Stimulated activated CD8-positive, alpha-beta memory T cell treated with anti-CD3 and anti-CD28 coated beads, Interleukin-7, amount 100 ng/mL, for 24 hours (primary cell): ENCODE results near the gene GALNT14.

Experiments used
- DNase-seq: peaks from one replicate; pipeline ENCODE4 v3.0.0-alpha.2; 2020; ENCODE audit warnings: low read depth

Gene GALNT14

DNA sequence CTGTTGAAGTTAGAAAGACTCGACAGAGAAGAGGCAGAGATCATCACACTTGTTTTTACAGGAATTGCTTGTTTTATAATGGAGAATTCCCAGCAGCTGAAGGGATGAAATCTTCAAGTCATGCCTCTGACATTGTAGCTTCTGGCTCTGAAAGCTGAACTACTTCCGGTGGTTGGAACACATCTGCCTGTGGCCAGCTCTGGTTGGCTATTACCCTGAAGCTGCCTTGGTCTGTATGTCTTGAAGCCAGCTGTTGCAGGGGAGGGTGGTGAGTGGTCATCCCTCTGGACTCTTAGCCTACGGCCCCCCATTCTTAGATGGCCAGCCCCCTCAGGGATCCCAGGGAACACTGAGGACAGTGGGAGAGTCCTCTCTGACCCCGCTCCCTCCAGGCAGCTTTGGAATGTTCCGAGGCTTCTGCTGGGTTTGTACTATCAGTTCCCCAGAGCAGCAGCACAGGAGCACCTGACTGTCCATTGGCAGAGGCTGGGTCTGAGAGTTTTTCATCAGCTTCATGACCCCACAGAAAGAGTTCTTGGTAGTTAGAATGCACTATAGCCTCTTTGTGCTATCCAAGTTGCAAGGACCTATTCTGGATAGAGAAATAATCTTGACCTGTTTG, 243.6 kb downstream of the GALNT14 start:
- no peak for DNase-seq

DNA sequence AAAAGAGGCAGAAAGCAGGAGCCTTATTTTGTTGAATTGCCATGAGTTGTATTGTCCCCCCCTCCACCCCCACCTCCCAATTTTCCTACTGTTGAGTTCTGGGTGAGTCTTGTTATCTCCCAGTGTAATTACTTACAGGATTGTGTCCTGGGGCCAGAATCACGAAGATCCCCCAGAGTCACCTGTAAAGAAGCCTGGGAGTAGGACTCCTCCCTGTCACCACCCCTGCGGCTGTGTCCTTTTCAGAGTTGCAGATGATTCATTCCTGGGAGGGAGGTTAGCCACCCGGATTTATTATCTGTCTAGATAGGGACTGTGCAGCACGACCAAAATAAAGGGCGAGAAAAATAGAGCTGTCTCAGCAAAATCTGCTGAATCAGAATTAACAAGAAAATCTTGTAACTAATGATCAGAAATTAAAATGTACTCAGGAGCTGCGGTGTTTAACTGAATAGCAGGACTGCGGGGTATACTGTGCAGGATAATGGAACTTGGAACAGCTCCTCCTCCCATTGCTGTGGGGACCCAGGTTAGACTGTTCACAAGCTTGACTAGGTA, 249.3 kb downstream of the GALNT14 start:
- DNase-seq = no peak

- no peak for DNase-seq
Observed at GRCh38 chr2:30886080-30886479, 252.2 kb downstream of the GALNT14 start.

DNA sequence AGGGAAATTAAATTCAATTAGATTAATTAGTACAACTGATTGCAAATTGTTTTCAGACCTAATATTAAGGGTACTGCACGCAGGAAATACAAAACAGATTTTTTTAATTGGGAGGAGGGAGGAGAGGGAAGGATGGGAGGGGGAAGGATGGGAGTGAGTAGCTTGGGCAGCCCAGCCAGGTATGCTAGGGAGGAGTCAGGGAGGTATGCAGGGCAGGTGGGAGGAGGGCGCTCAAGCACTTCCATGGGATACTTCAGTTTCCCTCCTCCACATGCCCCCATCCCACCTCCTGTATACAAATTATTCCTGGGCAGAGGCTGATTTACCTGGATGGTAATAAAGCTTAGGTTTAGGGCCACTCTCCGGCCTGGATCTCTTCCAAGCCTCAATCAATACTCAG, 254.4 kb downstream of the GALNT14 start:
- no peak for DNase-seq

DNA sequence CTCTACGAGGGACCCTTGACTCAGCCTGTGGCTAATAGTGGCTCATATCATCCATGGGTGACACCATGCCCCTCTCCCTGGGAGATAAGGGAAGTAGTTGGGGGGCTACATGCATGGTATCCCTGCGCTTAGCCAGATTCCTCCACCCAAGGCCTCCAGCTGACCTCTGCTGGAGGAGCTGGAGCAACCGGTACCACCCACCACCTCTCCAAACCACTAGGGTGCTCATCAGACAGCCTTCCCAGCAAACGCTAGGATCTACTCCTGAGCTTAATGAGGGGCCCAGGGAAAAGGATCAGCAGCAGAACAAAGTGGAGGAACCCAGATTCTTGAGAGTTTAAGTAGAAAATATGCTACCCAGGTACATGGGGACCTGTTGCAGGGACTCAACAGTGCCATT, 255.1 kb downstream of the GALNT14 start:
- no peak for DNase-seq

GRCh38 chr2:30880516-30880915, 257.7 kb downstream of the GALNT14 start:
- no peak for DNase-seq

DNA sequence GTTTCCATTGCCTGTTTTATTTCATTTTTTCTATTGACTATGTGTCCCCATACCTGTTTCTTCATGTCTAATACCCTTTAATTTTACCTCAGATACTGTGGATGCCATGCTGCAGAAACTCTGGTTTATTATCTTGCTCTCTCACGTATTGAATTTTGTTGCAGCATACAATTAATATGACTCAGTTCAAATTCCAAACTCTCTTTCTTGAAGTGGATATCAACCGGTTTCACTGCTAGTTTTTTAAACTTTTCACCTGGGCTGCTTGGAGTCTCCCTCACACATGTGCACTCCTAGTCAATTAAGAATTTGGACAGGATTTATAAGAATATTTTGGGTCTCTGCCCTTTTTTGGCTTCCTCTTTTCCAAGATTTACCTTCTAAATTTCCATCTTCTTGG, 260.4 kb downstream of the GALNT14 start:
- DNase-seq = no peak

- DNase-seq = no peak
Observed at GRCh38 chr2:30872797-30873196, 265.4 kb downstream of the GALNT14 start.

DNA sequence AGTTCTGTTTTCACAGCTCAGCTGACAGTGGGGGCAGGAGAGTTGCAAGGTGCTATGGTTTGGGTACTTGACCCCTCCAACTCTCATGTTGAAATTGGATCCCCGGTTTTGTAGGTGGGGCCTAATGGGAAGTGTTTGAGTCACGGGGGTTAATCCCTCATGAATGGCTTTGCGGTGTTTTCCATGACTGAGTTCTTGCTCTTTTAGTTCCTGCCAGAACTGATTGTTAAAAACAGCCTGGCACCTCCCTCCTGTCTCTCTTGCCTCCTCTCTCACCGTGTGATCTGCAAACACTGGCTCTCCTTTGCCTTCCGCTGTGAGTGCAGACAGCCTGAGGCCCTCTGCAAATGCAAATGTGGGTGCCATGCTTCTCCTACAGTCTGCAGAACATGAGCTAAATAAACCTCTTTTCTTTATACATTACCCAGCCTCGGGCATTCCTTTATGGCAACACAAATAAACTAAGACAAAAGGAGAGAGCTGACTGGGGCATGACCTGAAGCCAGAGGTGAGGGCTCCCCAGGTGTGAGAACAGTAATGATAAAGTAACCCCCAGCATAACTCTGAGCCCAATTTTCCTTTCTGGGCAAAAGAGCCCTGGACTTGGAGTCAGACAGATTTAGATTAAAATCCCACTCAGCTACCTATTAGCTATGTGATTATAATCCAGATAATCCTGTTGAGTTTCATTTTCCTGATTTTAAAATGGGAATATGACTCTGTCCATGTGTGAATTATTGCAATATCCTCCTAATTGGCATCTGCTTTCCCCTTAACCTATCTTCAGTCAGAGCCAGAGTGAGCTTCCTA, 266.1 kb downstream of the GALNT14 start:
- no peak for DNase-seq

- DNase-seq = no peak
Observed at GRCh38 chr2:30871440-30871839, 266.8 kb downstream of the GALNT14 start.

GRCh38 chr2:30869988-30870387, 268.3 kb downstream of the GALNT14 start:
- DNase-seq = no peak

GRCh38 chr2:30867385-30867784, 270.9 kb downstream of the GALNT14 start:
- DNase-seq = no peak

DNA sequence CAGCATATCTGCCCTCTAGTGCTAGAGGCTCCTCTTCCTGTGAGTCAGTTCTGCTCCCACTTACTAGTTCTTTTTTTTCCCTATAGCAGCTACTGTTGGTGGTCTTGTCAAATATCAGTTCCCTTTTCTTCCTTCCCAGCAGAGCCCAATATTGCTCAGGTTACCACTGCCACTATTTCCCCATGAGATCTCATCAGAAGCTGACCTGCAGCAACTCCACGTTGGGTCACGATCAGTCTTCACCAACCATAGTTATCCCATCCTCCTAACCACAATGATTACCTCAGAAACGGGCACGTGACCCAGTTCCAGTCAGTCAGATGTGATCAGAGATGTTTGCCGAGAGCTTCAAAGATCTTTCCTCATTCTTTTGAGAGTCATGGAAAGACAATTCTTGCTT, 271.3 kb downstream of the GALNT14 start:
- DNase-seq = no peak

GRCh38 chr2:30865892-30866681, 272.2 kb downstream of the GALNT14 start:
- no peak for DNase-seq

GRCh38 chr2:30865243-30865642, 273.0 kb downstream of the GALNT14 start:
- DNase-seq = no peak

DNA sequence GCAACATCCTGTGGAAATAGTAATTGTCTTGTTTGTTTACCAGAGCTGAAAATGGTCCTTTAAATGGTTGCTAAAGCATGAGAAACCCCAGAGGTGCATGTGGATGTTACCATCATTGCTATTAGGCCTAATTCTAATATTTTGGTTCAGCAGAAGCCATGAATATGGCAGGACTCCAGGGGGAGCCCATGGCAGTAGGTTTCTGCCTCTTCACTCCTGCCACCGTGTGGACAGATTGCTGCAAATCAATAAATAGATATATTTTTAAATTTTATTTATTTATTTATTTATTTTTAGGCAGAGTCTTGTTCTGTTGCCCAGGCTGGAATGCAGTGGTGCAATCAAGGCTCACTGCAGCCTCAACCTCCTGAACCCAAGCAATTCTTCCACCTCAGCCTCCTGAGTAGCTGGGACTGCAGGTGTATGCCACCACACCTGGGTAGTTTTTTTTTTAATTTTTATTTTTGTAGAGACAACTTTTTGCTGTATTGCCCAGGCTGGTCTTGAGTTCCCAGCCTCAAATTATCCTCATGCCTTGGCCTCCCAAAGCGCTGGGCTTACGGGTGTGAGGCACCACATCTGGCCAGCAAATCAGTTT, 276.1 kb downstream of the GALNT14 start:
- no peak for DNase-seq

- DNase-seq = no peak
Observed at GRCh38 chr2:30860726-30861125, 277.5 kb downstream of the GALNT14 start.
